ENCODE measurements around the gene METRN.

The METRN gene

GRCh38 chr16:734981-735881 lies 20.3 kb downstream of the METRN start:
- H3K79me2 ChIP-seq = peaks cover 4% of the 10 kb centered on the region
- TF ChIP-seq, protein P1, sequence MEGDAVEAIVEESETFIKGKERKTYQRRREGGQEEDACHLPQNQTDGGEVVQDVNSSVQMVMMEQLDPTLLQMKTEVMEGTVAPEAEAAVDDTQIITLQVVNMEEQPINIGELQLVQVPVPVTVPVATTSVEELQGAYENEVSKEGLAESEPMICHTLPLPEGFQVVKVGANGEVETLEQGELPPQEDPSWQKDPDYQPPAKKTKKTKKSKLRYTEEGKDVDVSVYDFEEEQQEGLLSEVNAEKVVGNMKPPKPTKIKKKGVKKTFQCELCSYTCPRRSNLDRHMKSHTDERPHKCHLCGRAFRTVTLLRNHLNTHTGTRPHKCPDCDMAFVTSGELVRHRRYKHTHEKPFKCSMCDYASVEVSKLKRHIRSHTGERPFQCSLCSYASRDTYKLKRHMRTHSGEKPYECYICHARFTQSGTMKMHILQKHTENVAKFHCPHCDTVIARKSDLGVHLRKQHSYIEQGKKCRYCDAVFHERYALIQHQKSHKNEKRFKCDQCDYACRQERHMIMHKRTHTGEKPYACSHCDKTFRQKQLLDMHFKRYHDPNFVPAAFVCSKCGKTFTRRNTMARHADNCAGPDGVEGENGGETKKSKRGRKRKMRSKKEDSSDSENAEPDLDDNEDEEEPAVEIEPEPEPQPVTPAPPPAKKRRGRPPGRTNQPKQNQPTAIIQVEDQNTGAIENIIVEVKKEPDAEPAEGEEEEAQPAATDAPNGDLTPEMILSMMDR (IDR thresholded peaks at IDR 0.05) = no peak

GRCh38 chr16:735982-736453 lies 21.1 kb downstream of the METRN start:
- Histone ChIP-seq H3K36me3 (ENCODE audit: control insufficient read depth, insufficient read depth, low read length) (no peaks in the 10 kb centered on the region), H3K4me1 (peaks cover 2% of the 10 kb centered on the region)
- TF ChIP-seq, protein P1 (IDR thresholded peaks at IDR 0.05) = no peak

More at GRCh38 chr16:734981-735881, 20.3 kb downstream of the METRN start:
- Histone ChIP-seq H2AFZ (no peak overlapping the region), H3K9me3 (ENCODE audit: control insufficient read depth, low read length) (no peaks in the 10 kb centered on the region), H3K4me2 (ENCODE audit: low read length) (no peak overlapping the region), H3K27me3 (ENCODE audit: control insufficient read depth, insufficient read depth, low read length) (no peaks in the 10 kb centered on the region), H3K27ac (no peak overlapping the region), H3K4me3 (ENCODE audit: low read depth, low read length) (no peak overlapping the region), H3K4me1 (peaks cover 2% of the 10 kb centered on the region), H3K36me3 (ENCODE audit: control insufficient read depth, insufficient read depth, low read length) (no peaks in the 10 kb centered on the region), H3K9ac (no peak overlapping the region)

GRCh38 chr16:736936-737481 lies 22.1 kb downstream of the METRN start:
- TF ChIP-seq, protein P1 (IDR thresholded peaks at IDR 0.05) = no peak
- Histone ChIP-seq H3K27me3 (ENCODE audit: control insufficient read depth, insufficient read depth, low read length) (no peaks in the 10 kb centered on the region), H3K4me1 (peaks cover 2% of the 10 kb centered on the region), H3K9me3 (ENCODE audit: control insufficient read depth, low read length) (no peaks in the 10 kb centered on the region), H3K36me3 (ENCODE audit: control insufficient read depth, insufficient read depth, low read length) (no peaks in the 10 kb centered on the region), H3K9ac (no peak overlapping the region), H3K79me2 (peaks cover 4% of the 10 kb centered on the region), H3K27ac (no peak overlapping the region), H2AFZ (no peak overlapping the region), H3K4me3 (ENCODE audit: low read depth, low read length) (no peak overlapping the region), H3K4me2 (ENCODE audit: low read length) (no peak overlapping the region)

More at GRCh38 chr16:735982-736453, 21.1 kb downstream of the METRN start:
- peaks cover 4% of the 10 kb centered on the region for H3K79me2 ChIP-seq
- H3K9ac ChIP-seq = no peak overlapping the region
- H3K27ac ChIP-seq = no peak overlapping the region
- no peaks in the 10 kb centered on the region for H3K9me3 ChIP-seq (ENCODE audit: control insufficient read depth, low read length)
- no peak overlapping the region for H3K4me3 ChIP-seq (ENCODE audit: low read depth, low read length)
- H3K27me3 ChIP-seq (ENCODE audit: control insufficient read depth, insufficient read depth, low read length) = no peaks in the 10 kb centered on the region
- no peak overlapping the region for H3K4me2 ChIP-seq (ENCODE audit: low read length)
- no peak overlapping the region for H2AFZ ChIP-seq

GRCh38 chr16:739560-740458 lies 24.9 kb downstream of the METRN start:
- Histone ChIP-seq H3K9ac (no peak overlapping the region), H3K79me2 (peaks cover 4% of the 10 kb centered on the region), H3K4me1 (peaks cover 2% of the 10 kb centered on the region), H3K27ac (no peak overlapping the region), H3K4me3 (ENCODE audit: low read depth, low read length) (peak overlapping the region; percentile 81), H3K4me2 (ENCODE audit: low read length) (peak overlapping the region; percentile 94), H3K36me3 (ENCODE audit: control insufficient read depth, insufficient read depth, low read length) (no peaks in the 10 kb centered on the region), H3K9me3 (ENCODE audit: control insufficient read depth, low read length) (no peaks in the 10 kb centered on the region), H2AFZ (peak overlapping the region; percentile 73), H3K27me3 (ENCODE audit: control insufficient read depth, insufficient read depth, low read length) (no peaks in the 10 kb centered on the region)
- TF ChIP-seq, protein P1 (IDR thresholded peaks at IDR 0.05) = no peak
